Right lobe of liver (tissue), 4 donors: ENCODE measurements around the gene GLCE.

Source experiments
- POLR2A ChIP-seq: fragments of 450-650 bp; IDR thresholded peaks from one replicate; pipeline ENCODE4 v1.6.1; 2017; ENCODE audit warnings: antibody characterized with exemption, mild to moderate bottlenecking
- TF ChIP-seq, protein P1 (sequence below), 4 donors: fragments of 200-600 bp in 3 of 4; fragments of 450-650 bp in 1 of 4; IDR thresholded peaks; one replicate each; pipeline versions ENCODE4 v1.5.1 to v1.8.0; 2016 to 2022; ENCODE audit warnings: antibody characterized with exemption in 4 of 4, mild to moderate bottlenecking in 2 of 4
- donor health status: DM: no; HTN: no; CAD: no.
- donor health status: DM: no; HTN: no; CAD: no.
- donor health status: DM: no; HTN: yes; CAD: no.

DNA sequence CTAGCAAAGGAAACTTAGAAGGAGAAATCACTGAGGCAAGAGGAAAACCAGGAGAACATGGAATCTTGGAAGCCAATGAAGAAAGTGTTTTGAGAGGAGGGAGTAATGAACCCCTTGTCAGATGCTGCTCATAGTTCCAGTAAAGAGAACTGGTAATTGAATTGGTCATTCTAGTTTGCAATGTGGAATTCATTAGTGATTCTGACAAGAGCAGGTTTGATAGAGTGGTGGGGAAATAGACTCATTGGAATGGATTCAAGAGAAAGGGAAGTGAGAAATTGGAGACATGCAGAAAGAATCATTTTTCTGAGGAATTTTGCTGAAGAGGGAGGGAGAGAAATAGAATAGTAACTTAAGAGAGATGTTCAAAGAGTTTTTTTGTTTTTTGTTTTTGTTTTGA is 21.0 kb downstream of the GLCE start:
- TF ChIP-seq, protein P1, sequence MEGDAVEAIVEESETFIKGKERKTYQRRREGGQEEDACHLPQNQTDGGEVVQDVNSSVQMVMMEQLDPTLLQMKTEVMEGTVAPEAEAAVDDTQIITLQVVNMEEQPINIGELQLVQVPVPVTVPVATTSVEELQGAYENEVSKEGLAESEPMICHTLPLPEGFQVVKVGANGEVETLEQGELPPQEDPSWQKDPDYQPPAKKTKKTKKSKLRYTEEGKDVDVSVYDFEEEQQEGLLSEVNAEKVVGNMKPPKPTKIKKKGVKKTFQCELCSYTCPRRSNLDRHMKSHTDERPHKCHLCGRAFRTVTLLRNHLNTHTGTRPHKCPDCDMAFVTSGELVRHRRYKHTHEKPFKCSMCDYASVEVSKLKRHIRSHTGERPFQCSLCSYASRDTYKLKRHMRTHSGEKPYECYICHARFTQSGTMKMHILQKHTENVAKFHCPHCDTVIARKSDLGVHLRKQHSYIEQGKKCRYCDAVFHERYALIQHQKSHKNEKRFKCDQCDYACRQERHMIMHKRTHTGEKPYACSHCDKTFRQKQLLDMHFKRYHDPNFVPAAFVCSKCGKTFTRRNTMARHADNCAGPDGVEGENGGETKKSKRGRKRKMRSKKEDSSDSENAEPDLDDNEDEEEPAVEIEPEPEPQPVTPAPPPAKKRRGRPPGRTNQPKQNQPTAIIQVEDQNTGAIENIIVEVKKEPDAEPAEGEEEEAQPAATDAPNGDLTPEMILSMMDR (IDR thresholded peaks at IDR 0.05) = no peak
- TF ChIP-seq POLR2A = no peak
